Inflammatory macrophage (primary cell): ENCODE results near the gene SLC22A3.
"Not testable (repeated sequence)": the region's sequence is repeated elsewhere in the genome, so short reads cannot be mapped to it uniquely, and the experiment has no call there.

Experiments used
- DNase-seq, 2 donors: peaks; one replicate each; pipeline ENCODE4 v3.0.0-alpha.2; 2020 to 2022
- total RNA-seq, 18 experiments: gene quantifications; one replicate each; lab custom pipeline; 2026; ENCODE audit warnings: mixed read lengths in 6 of 18, inconsistent platforms in 2 of 18; lab: John Stamatoyannopoulos, UW

Gene SLC22A3, protein sequence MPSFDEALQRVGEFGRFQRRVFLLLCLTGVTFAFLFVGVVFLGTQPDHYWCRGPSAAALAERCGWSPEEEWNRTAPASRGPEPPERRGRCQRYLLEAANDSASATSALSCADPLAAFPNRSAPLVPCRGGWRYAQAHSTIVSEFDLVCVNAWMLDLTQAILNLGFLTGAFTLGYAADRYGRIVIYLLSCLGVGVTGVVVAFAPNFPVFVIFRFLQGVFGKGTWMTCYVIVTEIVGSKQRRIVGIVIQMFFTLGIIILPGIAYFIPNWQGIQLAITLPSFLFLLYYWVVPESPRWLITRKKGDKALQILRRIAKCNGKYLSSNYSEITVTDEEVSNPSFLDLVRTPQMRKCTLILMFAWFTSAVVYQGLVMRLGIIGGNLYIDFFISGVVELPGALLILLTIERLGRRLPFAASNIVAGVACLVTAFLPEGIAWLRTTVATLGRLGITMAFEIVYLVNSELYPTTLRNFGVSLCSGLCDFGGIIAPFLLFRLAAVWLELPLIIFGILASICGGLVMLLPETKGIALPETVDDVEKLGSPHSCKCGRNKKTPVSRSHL
- 0 to 0.11 (median 0) reads per million in 18 experiments for total RNA-seq

DNA sequence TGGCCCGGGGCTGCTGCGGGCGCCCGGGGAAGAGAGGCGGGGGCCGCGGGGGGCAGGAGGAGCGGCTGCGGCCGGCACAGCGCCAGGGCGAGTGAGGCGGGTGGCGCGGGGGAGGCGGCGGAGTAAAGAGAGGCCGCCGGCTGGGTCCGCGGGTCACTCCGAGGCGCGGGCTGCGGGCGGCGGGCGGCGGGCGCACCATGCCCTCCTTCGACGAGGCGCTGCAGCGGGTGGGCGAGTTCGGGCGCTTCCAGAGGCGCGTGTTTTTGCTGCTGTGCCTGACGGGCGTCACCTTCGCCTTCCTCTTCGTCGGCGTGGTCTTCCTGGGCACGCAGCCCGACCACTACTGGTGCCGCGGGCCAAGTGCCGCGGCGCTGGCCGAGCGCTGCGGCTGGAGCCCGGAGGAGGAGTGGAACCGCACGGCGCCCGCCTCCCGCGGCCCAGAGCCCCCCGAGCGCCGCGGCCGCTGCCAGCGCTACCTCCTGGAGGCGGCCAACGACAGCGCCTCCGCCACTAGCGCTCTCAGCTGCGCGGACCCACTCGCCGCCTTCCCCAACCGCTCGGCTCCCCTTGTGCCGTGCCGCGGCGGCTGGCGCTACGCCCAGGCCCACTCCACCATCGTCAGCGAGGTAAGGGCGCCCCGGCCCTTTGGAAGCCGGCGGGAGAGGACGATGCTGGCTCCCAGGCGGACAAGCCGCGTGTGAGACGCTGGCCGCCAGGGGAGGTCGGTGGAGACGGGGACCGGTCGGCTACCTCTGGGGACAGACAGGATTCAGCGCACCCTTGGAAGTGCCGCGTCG, at the start of gene SLC22A3:
Gene SLC22A3, plus strand, starts transcription at position 156 of the 797 bp plus-strand sequence. Its CDS starts 42 bp downstream, at position 198.
- DNase-seq: no peak

DNA sequence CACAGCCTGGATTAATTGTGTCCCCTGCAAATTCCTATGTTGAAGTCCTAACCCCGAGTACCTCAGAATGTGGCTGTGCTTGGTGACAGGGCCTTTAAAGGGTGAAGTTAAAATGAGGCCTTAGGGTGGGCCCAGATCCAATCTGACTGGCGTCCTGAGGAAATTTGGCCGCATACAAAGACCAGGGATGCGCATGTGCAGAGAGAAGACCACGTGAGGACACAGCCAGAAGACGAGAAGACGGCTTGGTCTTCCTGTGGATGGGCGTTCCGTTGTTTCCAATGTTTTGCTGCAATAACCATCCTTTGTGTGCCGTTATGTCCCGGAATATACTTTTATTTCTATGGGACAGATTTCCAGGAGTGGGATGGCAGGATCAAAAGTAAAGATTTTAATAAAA, 48.6 kb upstream of the SLC22A3 start:
- no peak for DNase-seq

DNA sequence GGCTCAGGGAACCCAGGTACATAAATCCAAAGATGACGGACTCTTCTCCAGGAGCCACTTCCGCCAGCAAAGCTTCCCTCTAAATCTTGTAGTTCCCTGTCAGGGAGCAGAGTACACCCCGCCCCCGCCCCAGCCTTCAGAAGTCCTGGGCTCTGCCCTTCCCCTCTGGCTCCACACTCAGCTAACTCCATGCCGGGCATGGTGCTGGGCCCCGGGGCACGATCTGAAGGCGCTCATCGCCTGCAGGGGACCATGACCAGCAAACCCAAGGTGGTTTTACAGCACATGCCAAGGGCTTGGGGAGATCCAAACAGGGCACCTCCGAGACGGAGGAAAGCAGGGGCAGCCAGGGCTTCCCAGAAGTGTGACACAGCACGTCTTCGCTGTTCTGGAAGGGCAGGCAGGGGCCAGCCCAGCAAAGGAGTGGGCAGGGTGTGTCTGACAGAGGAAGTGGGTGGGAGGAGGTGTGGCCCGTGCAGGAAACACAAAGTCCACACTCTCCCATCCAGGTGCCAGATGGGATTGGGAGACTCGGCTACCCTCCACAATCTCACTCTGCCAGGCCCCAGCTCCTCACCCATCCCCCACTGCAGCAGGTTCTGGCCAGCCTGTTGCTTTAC, 48.0 kb upstream of the SLC22A3 start:
- DNase-seq: no peak

DNA sequence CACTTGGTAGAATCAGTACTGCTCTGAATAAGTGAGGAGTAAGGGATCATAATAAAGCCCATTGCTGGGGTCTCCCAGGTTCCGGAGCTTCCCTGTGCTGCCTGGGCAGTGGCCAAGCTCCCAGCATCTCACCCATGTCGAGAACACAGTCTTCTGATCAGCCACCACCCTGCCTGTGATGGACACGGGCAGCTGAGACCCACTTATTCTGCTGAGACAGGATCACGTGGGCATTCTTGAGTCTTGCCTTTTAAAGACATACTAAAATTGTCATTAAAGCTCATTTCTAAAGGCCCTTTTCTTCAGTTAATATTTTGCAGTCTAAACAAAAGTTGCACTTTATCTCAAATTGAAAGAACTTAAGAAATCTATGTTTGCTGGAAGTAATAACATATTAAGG, 46.8 kb upstream of the SLC22A3 start:
- DNase-seq: no peak

DNA sequence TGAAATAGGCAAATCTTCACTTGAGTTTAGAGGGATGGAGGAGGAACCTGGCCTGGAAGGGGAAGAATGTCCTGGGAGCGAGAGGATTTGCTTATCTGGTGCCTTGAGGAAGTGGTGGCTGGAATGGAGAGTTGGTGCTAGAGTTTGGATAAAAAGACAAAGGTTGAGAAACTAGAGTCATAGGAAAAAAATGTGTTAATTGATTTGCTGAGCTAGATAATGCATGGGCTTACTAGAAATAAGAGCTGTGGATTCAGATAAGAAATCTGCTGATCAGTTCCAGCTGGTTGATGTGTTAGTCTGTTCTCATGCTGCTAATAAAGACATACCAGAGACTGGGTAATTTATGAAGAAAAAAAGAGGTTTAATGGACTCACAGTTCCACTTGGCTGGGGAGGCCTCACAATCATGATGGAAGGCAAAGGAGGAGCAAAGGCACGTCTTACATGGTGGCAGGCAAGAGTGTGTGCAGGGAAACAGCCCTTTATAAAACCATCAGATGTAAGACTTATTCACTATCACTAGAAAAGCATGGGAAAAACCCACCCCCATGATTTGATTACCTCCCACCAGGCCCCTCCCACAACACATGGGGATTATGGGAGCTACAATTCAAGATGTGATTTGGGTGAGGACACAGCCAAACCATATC, 45.6 kb upstream of the SLC22A3 start:
- DNase-seq: not testable (repeated sequence)

GRCh38 chr6:160303806-160304205, 44.4 kb upstream of the SLC22A3 start:
- no peak for DNase-seq

GRCh38 chr6:160305926-160306713, 42.1 kb upstream of the SLC22A3 start:
- DNase-seq: no peak

GRCh38 chr6:160309718-160310117, 38.5 kb upstream of the SLC22A3 start:
- no peak for DNase-seq

DNA sequence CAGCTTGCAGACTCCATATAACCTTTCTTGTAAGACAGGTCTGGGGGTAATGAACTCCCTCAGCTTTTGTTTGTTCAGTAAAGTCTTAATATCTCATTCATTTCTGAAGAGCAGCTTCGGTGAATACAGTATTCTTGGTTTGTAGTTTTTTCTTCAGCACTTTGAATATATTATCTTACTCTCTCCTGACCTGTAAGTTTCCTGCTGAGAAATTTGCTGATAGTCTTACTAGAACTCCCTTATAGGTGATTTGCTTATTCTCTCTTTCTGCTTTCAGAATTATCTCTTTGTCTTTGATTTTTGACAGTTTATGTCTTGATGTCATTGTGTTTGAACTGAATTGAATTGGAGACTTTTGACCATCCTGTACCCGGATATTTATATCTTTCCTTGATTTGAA, 35.3 kb upstream of the SLC22A3 start:
- DNase-seq: no peak

- DNase-seq: no peak
Measured at GRCh38 chr6:160315310-160315709, 32.9 kb upstream of the SLC22A3 start.

DNA sequence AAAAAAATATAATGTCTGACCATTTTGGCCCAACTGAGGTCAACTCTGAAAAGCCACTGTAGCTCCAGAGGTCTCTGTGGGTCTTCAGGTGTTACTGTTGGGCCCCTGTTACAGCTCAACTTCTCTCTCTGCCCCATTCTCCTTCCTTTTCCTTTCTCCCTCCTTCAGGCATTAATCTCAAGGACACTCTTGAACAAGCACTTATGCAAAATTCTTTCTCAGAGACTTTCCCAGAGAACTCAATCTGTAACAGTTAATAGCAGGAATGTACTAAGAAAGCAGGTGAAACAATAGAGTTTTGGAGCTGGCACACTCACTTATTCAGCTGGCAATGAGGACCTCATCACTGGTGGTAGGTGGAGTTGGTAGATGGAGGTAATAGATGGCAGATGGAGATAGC, 31.9 kb upstream of the SLC22A3 start:
- no peak for DNase-seq

DNA sequence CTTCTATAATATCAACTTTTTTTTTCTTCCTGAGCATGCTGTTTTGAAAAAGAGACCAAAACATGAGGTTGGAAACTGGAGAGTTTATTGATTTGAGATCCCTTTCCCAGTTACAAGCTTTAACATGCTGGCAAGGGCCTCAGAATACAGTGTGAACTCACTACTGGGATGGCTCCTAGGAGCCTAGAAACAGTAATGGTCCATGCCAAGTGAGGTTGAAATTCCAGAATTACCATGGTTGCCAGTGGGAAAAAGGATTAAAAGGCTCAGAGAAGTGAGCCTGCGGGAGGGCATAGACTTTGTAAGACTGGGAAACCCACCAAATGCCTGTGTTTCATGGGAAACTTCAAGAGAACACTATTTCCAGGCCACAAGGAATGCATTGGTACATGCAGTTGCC, 28.9 kb upstream of the SLC22A3 start:
- DNase-seq: no peak

DNA sequence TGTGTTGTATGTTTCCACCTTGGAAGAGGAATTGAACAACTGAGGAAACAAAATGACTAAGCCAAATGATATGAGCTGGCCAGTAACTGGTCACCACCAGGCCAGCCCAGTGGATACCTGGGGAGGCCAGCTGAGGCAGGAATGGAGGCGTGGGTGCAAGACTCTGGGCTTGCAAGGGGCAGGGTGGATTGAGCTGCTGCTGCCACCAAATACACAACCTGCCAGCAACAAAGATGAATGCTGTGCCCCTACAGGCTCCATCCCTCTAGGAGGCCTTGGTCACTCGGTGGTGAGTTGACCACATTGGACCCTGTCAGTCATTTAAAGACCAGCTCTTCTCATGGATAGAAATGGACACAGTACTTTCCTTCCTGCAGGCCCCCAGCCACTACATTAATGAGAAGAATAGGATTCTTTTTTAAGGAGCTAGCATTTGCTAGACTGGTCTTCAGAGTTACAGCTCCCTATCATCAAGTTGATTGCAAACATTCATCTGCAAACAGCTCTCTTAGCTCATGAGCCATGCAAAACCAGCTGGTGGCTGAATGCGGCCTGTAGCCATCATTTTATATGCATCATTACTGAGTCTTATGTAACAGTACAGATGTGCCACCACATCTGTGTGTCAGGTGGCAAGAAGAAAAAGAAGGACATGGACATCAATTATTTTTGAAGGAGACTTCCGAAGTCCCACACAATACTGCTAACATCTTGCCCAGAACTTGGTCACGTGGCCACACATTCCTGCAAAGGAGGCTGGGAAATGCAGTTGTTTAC, 26.3 kb upstream of the SLC22A3 start:
- no peak for DNase-seq

DNA sequence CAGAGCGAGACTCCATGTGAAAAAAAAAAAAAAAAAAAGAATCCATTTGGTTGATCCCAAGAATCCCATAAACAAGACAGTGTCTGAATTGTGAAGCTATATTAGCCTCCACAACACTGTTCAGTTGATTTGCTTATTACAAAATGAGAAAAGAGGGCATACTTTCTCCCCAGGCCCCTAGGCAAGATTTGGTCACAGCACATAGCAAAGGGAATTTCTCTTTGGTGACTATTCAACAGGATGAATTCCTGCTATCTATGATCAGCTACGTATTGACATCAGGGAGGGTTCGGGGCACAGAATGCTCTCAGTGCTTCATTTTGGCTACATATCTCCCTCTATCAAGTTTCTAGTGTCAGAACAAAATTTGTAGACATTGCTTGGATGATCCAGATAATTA, 20.2 kb upstream of the SLC22A3 start:
- DNase-seq: no peak

DNA sequence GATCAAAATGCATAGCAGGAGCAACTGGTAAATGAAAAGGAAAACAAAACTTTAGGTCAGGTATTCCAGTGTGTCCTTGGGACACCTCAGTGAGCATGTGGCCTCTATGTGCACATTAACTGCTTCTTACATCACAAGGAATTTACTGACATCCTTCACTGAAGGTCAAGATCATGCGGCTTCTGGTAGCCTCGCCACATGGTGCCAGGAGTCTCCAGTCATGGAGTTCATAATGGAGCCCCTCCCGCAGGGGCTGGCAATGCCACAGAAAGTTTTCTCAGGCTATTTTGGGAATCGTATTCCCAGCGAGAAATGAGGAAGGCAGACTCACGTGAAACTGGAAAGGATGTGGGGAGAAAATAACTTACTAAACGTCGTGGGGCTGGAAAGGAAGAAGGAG, 19.7 kb upstream of the SLC22A3 start:
- no peak for DNase-seq

- DNase-seq: no peak
Measured at GRCh38 chr6:160329188-160329587, 19.0 kb upstream of the SLC22A3 start.

GRCh38 chr6:160330619-160331018, 17.6 kb upstream of the SLC22A3 start:
- DNase-seq: no peak

DNA sequence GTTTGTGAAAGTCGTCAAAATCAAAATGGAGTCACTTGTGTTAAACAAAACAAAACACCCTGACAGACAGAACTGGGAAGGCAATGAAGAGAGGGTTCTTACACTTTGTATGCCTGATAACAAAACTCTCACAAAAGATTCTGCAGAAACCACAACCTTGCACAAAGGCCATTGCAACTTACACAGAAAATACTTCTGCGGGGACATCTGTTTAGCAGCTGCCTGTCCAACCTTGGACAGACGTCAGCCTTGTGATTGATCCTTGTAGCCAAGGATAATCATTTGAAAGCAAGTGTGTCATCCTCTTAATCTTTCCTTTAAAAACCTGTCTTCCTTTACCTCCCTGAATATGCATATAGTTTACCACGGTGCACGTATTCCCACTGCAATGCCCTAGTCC, 17.0 kb upstream of the SLC22A3 start:
- DNase-seq: no peak

GRCh38 chr6:160331753-160332152, 16.4 kb upstream of the SLC22A3 start:
- no peak for DNase-seq

DNA sequence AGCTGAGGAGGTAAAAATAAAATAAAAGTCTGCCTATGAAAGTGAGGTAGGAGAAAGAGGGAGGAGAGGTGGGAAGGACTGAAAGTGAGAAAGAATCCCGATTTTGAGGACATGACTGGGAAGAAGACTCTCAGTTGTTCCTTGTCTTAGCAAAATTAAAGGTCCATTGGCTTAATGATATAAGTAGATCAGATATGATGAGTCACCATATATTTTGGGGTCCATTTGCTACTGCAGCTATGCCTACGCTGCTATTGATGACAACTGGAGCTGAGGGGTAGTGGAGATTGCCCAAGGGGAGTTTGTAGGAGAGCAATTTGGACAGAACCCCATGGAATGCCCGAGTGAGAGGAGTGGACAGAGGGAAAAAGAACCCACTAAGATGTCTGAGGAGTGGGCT, 15.1 kb upstream of the SLC22A3 start:
- DNase-seq: no peak

DNA sequence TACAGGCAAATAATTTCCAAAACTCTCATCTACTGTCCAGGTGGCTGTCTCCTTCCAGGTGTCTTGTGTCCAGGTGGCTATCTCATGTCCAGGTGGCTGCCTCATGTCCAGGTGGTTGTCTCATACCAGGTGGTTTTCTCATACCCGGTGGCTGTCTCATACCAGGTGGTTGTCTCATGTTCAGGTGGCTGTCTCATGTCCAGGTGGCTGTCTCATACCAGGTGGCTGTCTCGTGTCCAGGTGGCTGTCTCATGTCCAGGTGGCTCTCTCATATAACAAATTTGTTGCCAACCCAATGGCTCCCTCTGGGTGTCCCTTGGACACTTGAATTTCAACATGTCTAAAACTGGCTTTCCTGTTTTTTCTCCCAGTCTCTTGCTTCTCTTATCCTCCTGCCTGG, 14.3 kb upstream of the SLC22A3 start:
- no peak for DNase-seq
